RWPE1 (cell line): ENCODE results near the gene PLEK2.

Experiments
- CTCF ChIA-PET: fragments of 350-600 bp; sonication (Branson Sonifier 250); formaldehyde crosslinking; extraction: SDS; loops from one replicate; lab custom pipeline; 2021; lab: Yijun Ruan, JAX
- POLR2A ChIA-PET: fragments of 400-600 bp; formaldehyde crosslinking; extraction: SDS; loops from one replicate; lab custom pipeline; 2020; ENCODE audit warnings: antibody characterized with exemption; ENCODE audit not compliant: low non-redundant PET; lab: Yijun Ruan, JAX
- DNase-seq: peaks from one replicate; pipeline ENCODE4 v3.0.0; 2012; ENCODE audit warnings: low spot score
- H3K27ac ChIP-seq: fragments of 450-650 bp; 2 replicates; pipeline ENCODE4 v1.5.1; 2017
- TF ChIP-seq, protein P1 (sequence below): fragments of 450-650 bp; conservative IDR thresholded peaks from 2 replicates; pipeline ENCODE4 v1.5.1; 2017; ENCODE audit warnings: low read depth, mild to moderate bottlenecking

The PLEK2 gene

DNA sequence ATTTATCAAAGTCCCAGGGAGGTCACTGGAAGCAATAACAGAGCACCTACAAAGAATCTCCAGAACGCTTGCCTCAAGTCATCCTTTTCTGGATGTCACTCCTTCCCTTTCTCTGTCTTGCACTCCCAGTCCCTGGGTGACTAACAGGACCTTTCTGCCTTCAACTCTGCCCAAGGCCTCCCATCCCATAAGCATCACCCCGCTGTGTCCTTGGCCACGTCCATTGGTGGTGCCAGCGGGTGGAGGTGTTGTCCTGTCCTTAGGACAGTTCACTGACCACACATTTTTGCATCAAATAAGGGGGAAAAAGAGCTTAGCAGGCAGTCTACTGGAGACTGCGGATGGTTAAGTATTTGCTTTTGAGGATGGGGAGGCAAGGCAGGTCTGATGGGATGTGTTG is 23.6 kb upstream of the PLEK2 start:
- DNase-seq = no peak
- no peak overlapping the region for H3K27ac ChIP-seq
- POLR2A ChIA-PET = no interaction called here
- CTCF ChIA-PET = interaction anchor here (0.7 to 1.2 kb wide), 2 partner anchors 136 to 269 kb away, joined by 3 read pairs; no protein-coding TSS in a partner anchor
- TF ChIP-seq, protein P1, sequence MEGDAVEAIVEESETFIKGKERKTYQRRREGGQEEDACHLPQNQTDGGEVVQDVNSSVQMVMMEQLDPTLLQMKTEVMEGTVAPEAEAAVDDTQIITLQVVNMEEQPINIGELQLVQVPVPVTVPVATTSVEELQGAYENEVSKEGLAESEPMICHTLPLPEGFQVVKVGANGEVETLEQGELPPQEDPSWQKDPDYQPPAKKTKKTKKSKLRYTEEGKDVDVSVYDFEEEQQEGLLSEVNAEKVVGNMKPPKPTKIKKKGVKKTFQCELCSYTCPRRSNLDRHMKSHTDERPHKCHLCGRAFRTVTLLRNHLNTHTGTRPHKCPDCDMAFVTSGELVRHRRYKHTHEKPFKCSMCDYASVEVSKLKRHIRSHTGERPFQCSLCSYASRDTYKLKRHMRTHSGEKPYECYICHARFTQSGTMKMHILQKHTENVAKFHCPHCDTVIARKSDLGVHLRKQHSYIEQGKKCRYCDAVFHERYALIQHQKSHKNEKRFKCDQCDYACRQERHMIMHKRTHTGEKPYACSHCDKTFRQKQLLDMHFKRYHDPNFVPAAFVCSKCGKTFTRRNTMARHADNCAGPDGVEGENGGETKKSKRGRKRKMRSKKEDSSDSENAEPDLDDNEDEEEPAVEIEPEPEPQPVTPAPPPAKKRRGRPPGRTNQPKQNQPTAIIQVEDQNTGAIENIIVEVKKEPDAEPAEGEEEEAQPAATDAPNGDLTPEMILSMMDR = no peak

DNA sequence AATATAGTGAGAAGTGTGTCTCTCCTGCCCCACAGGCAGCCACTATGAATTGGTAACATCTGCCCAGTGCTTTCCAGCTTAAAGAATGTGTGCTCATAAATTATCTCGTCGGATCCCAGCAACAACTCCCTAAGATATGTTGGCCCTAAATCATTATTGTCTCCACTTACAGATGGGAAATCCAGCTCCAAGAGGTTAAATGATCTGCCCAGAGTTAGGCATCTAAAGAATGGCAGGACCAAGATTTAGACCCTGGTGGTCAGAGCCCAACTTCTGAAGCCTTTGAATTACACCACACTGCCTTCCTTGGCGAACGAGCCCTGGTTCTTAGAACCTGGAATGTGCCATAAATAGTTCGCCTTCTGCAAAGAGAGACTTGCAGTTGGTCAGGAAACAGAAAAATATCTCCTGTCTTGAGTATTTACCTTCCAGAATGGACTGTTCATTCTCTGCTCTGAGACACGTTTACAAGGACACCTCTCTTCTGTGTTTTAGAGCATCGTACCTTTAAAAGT is 20.1 kb upstream of the PLEK2 start:
- no peak for DNase-seq
- ChIA-PET POLR2A (interaction anchor here (0.6 kb wide), 1 partner anchor 16 kb away, joined by 9 read pairs; no protein-coding TSS in a partner anchor), CTCF (interaction anchor here (0.7 to 2.1 kb wide), 2 partner anchors 139 to 168 kb away, joined by 3 to 6 read pairs; no protein-coding TSS in a partner anchor)
- no peak overlapping the region for H3K27ac ChIP-seq
- TF ChIP-seq, protein P1 = no peak

DNA sequence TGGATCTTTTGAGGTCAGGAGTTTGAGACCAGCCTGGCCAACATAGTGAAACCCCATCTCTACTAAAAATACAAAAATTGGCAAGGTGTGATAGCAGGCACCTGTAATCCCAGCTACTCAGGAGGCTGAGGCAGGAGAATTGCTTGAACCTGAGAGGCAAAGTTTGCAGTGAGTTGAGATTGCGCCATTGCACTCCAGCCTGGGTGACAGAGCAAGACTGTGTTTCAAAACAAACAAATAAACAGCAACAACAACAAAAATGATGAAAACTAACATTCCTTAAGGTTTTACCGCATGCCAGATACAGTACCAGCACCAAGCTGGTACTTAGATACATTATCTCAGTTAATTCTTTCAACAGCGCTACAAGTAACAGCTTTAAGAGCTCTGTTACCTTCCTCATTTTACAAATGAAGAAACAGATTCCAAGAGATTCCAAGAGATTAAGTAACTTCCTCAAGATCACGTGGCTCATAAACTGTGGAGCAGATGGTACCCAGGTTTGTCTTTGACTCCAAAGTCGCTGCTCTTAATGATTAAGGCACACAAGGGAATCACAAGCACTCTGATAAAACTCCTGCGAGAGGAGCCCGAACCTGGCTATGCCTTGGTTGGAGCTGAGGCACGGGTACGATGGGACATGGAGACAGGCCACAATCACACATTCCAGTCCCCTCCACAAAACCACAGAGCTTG is 17.7 kb upstream of the PLEK2 start:
- TF ChIP-seq, protein P1 = no peak
- no peak for DNase-seq
- POLR2A ChIA-PET = no interaction called here
- H3K27ac ChIP-seq = no peak overlapping the region
- CTCF ChIA-PET = interaction anchor here (0.6 to 3.7 kb wide), 2 partner anchors 14 to 142 kb away, joined by 6 to 66 read pairs; no protein-coding TSS in a partner anchor

DNA sequence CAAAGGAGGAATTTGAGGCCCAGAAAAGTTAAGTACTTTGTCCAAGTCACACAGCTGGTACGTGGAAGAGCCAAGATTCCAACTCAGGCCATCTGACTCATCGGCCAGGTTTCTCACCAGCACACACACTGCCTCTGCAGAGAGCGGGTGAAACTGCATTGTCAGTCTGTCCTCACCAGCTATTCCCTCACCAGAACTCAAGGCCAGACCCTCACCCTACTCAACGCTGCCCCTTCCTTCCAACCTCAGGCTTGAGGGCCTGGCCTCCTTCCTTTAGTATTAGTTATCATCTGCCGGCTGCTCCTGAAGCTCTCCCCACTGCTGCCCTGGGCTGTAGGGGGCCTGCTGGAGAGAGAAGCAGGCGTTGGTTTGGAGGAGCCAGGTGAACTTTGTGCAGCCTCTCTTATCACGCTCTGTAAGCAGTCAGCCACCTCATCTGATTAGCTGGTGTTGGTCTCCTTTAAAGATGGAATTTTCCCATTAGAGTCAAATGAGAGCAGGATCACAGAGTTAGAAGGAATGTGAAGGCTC is 16.6 kb upstream of the PLEK2 start:
- TF ChIP-seq, protein P1 = no peak
- ChIA-PET POLR2A (no interaction called here), CTCF (interaction anchor here (0.6 to 3.7 kb wide), 8 partner anchors 69 to 172 kb away, joined by 3 to 66 read pairs (median 6); partner anchors contain the start of genes ATP6V1D, EIF2S1 and PLEKHH1)
- DNase-seq = no peak
- no peak overlapping the region for H3K27ac ChIP-seq

DNA sequence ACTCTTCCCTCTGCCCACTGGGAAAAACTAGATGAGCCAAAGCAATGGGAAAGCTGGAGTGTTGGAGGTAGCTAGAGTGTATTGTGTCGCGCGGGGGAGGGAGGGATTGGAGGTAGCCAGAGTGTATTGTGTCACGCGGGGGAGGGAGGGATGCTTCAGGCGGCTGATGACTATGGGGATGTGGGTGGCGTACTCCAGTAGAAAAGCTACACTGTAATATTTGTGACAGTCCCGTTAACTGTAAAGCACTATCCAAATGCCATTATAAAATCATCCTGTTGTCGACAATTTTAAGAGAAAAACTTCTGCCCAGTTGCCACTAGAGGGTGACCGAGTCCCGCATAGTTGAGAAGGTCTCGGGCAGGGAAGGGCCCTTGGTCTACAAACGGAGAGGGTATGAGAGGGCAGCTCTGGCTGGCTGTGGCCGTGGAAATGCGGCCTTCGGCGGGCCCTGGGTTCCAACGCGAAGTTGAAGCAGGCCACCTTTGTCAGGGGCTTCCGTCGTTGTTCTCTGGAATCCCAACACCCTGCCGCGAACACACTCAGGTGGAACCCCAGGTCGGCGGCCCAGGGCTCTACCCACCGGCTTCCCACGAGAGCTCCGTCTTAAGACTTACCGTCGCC is 15.1 kb upstream of the PLEK2 start:
- POLR2A ChIA-PET = no interaction called here
- TF ChIP-seq, protein P1 = peak; percentile 79
- CTCF ChIA-PET = interaction anchor here (0.6 to 3.7 kb wide), 32 partner anchors 10 to 1036 kb away, joined by 3 to 66 read pairs (median 4); partner anchors contain the start of genes ATP6V1D, EIF2S1 and PLEKHH1

DNA sequence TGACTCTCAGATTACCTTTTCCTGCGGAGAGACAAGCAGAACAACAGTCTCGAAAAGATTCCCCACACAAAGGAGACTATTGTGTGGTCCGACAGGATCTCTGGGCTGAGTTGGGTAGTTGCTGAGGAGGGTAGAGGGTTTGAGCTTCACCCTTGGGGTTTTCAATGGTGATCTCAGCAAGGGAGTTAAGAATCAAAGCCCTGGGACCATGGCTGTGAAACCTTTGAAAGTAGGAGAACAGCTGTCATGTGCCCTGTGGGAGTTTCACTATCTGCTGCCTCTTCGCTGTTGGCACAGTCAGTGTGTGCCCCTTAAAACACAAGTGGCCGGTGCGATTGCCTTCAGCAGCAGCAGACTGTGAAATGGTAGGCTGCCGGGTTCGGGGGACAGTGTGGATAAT is 14.2 kb upstream of the PLEK2 start:
- DNase-seq = no peak
- POLR2A ChIA-PET = no interaction called here
- H3K27ac ChIP-seq = no peak overlapping the region
- CTCF ChIA-PET = interaction anchor here (0.7 to 3.7 kb wide), 10 partner anchors 12 to 160 kb away, joined by 3 to 66 read pairs (median 6); partner anchors contain the start of genes ATP6V1D, EIF2S1 and PLEKHH1
- TF ChIP-seq, protein P1 = no peak

More for the DNA sequence above, 15.1 kb upstream of the PLEK2 start:
- DNase-seq = peak; percentile 83
- H3K27ac ChIP-seq = 0 out of 2 replicates have a peak overlapping the region, but pooled peaks have one; percentile 16
